CD4-positive, alpha-beta T cell (primary cell): ENCODE measurements around the gene HMOX1. TPM values are rescaled to one million over a fixed set of nuclear protein-coding genes. Genes with fewer than 3 reads are reported as not detected.

Source experiments
- ATAC-seq: fragments of 200-7000 bp; cut with Tn5 transposase; one replicate; pipeline ENCODE4 v1.10.0; 2022; ENCODE audit warnings: mild to moderate bottlenecking; ENCODE audit not compliant: poor library complexity
- CTCF ChIA-PET: fragments of 350-600 bp; sonication (Branson Sonifier 250); formaldehyde crosslinking; loops from one replicate; lab custom pipeline; 2021; ENCODE audit warnings: antibody characterized with exemption, inconsistent platforms; lab: Charles Lee
- POLR2A ChIA-PET: fragments of 350-600 bp; sonication (Branson Sonifier 250); formaldehyde crosslinking; loops from one replicate; lab custom pipeline; 2021; ENCODE audit warnings: antibody characterized with exemption, inconsistent platforms; lab: Charles Lee
- DNase-seq, 14 experiments: peaks; one replicate each; pipeline ENCODE4 v3.0.0-alpha.2; 2013 to 2020; ENCODE audit warnings: mixed read lengths in 2 of 14
- H3K27ac ChIP-seq, 2 donors: one replicate each; pipeline versions ENCODE4 v1.5.1 to v1.7.0; 2013; ENCODE audit warnings: low read length in 2 of 2, low read depth in 1 of 2, mild to moderate bottlenecking in 1 of 2
- H3K27me3 ChIP-seq, 2 experiments: 1 replicate in 1 of 2; 2 replicates in 1 of 2; pipeline versions ENCODE4 v1.6.1 to v1.7.0; 2013; ENCODE audit warnings: low read length in 2 of 2, control low read depth in 1 of 2, mild to moderate bottlenecking in 1 of 2, moderate library complexity in 1 of 2; ENCODE audit not compliant: insufficient read depth in 2 of 2, control insufficient read depth in 1 of 2
- H3K36me3 ChIP-seq: one replicate; pipeline ENCODE4 v1.6.1; 2013; ENCODE audit warnings: low read length, control low read depth; ENCODE audit not compliant: insufficient read depth
- H3K4me1 ChIP-seq: one replicate; pipeline ENCODE4 v1.6.1; 2013; ENCODE audit warnings: low read length, control low read depth; ENCODE audit not compliant: insufficient read depth
- H3K4me3 ChIP-seq: one replicate; pipeline ENCODE4 v1.5.1; 2013; ENCODE audit warnings: mild to moderate bottlenecking, low read length, moderate library complexity
- H3K9me3 ChIP-seq, 2 experiments: 1 replicate in 1 of 2; 2 replicates in 1 of 2; pipeline versions ENCODE4 v1.6.1 to v1.7.0; 2013; ENCODE audit warnings: low read length in 2 of 2, mild to moderate bottlenecking in 2 of 2, control low read depth in 1 of 2, moderate library complexity in 1 of 2; ENCODE audit not compliant: control insufficient read depth in 1 of 2, insufficient read depth in 1 of 2
- H3K27ac Mint-ChIP-seq: one replicate; pipeline ENCODE4 v1.8.0; 2020; ENCODE audit warnings: mixed read lengths
- H3K27me3 Mint-ChIP-seq: one replicate; pipeline ENCODE4 v1.8.0; 2021; ENCODE audit warnings: mixed read lengths
- H3K36me3 Mint-ChIP-seq: one replicate; pipeline ENCODE4 v1.8.0; 2021; ENCODE audit warnings: low read depth, mixed read lengths
- H3K4me1 Mint-ChIP-seq: one replicate; pipeline ENCODE4 v1.8.0; 2021; ENCODE audit warnings: low read depth, mixed read lengths
- H3K4me3 Mint-ChIP-seq: one replicate; pipeline ENCODE4 v1.8.0; 2020; ENCODE audit warnings: mild to moderate bottlenecking, mixed read lengths
- H3K9me3 Mint-ChIP-seq: one replicate; pipeline ENCODE4 v1.8.0; 2020; ENCODE audit warnings: mixed read lengths
- CTCF ChIP-seq: fragments of 200-600 bp; IDR thresholded peaks from one replicate; pipeline ENCODE4 v1.8.0; 2022; ENCODE audit warnings: antibody characterized with exemption, mild to moderate bottlenecking
- intact Hi-C, 2 experiments: fragments of 100-400 bp; cut with DNase I in 1 of 2; cut with micrococcal nuclease in 1 of 2; formaldehyde crosslinking; loops; one replicate each; pipeline versions ENCODE4 v1.15.1 to v1.9.0; 2023 to 2025; cut with DNase I, micrococcal nuclease
- total RNA-seq, 174 experiments: library from RNA in 2 of 174; stranded (reverse) in 2 of 174; gene quantifications; one replicate each; pipeline ENCODE4 v1.2.3 and lab custom pipeline; 2021 to 2026

The HMOX1 gene
- total RNA-seq, 2 experiments from 2014 or later: 1.1 to 1.5 TPM

- Histone ChIP-seq H3K4me3 (no peak overlapping the region), H3K36me3 (peaks cover 34% of the 10 kb centered on the region), H3K9me3 (no peaks in the 10 kb centered on the region), H3K27me3 (no peaks in the 10 kb centered on the region), H3K4me1 (peaks cover 34% of the 10 kb centered on the region), H3K27ac (no peak overlapping the region)
- TF ChIP-seq CTCF: no peak
- no peak for DNase-seq
- CTCF ChIA-PET: no interaction called here
- no peak for ATAC-seq
- Mint-ChIP-seq H3K4me3 (no peak overlapping the region), H3K27me3 (no peaks in the 10 kb centered on the region), H3K4me1 (peaks cover 18% of the 10 kb centered on the region), H3K36me3 (peaks cover 74% of the 10 kb centered on the region), H3K27ac (no peak overlapping the region), H3K9me3 (no peaks in the 10 kb centered on the region)
- POLR2A ChIA-PET: no interaction called here
- intact Hi-C loops: no loop called here
Observed at GRCh38 chr22:35403356-35403755, 22.5 kb downstream of the HMOX1 start.

GRCh38 chr22:35404176-35404575 is 23.3 kb downstream of the HMOX1 start:
- ChIA-PET POLR2A (no interaction called here), CTCF (no interaction called here)
- Mint-ChIP-seq H3K4me3 (no peak overlapping the region), H3K9me3 (no peaks in the 10 kb centered on the region), H3K27ac (no peak overlapping the region), H3K27me3 (no peaks in the 10 kb centered on the region), H3K36me3 (peaks cover 83% of the 10 kb centered on the region), H3K4me1 (peaks cover 18% of the 10 kb centered on the region)
- Histone ChIP-seq H3K36me3 (peaks cover 40% of the 10 kb centered on the region), H3K27ac (no peak overlapping the region), H3K4me1 (peaks cover 32% of the 10 kb centered on the region), H3K9me3 (no peaks in the 10 kb centered on the region), H3K4me3 (no peak overlapping the region), H3K27me3 (no peaks in the 10 kb centered on the region)
- DNase-seq: no peak
- ATAC-seq: no peak
- no peak for TF ChIP-seq CTCF
- intact Hi-C loops: no loop called here

- H3K36me3 ChIP-seq: peaks cover 62% of the 10 kb centered on the region
- no peak overlapping the region for H3K27ac ChIP-seq
- H3K4me1 Mint-ChIP-seq: peaks cover 2% of the 10 kb centered on the region
- ATAC-seq (no peak), DNase-seq (no peak)
- H3K27me3 Mint-ChIP-seq: no peaks in the 10 kb centered on the region
- peaks cover 88% of the 10 kb centered on the region for H3K36me3 Mint-ChIP-seq
- CTCF ChIA-PET: no interaction called here
- H3K4me3 ChIP-seq: no peak overlapping the region
- H3K9me3 Mint-ChIP-seq: no peaks in the 10 kb centered on the region
- TF ChIP-seq CTCF: no peak
- intact Hi-C loops: no loop called here
- no peak overlapping the region for H3K4me3 Mint-ChIP-seq
- peaks cover 13% of the 10 kb centered on the region for H3K4me1 ChIP-seq
- POLR2A ChIA-PET: no interaction called here
- H3K27ac Mint-ChIP-seq: no peak overlapping the region
- no peaks in the 10 kb centered on the region for H3K27me3 ChIP-seq
- no peaks in the 10 kb centered on the region for H3K9me3 ChIP-seq
Observed at GRCh38 chr22:35406443-35406842, 25.5 kb downstream of the HMOX1 start.
